NK-92 (cell line): ENCODE data around the gene FOXI2.

ENCODE experiments used
- DNase-seq: peaks from one replicate; lab custom pipeline; 2025; ENCODE audit not compliant: unreplicated experiment; lab: John Stamatoyannopoulos, UW

Gene FOXI2

DNA sequence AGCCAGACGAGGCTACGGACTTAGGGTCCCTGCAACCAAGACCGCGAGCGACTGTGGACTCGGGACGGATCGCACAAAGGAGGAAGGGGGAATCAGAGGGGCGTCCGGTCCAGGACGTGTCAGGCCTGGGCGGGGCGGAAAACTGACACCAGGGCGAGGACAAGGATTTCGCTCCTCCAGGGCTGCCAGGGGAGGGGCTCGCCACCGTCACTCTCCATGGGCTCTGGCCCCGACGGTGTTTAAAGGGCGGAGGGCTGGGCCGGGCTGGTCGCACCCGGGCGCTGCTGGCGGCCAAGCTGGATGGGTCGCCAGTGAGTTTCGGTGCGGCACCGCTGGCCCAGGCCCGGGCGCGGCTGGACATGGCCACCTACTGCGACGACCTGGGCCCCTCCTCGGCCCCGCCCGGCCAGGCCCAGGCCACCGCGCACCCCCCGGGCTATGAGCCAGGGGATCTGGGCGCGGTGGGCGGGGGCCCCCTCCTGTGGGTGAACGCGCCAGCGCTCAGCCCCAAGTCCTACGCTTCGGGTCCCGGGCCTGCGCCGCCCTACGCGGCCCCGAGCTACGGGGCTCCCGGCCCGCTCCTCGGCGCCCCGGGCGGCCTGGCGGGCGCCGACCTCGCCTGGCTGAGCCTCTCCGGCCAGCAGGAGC, at the start of gene FOXI2:
FOXI2 (plus strand) TSS at position 271 of the 648 bp plus-strand sequence; CDS start at position 360, 89 bp downstream.
- no peak for DNase-seq

DNA sequence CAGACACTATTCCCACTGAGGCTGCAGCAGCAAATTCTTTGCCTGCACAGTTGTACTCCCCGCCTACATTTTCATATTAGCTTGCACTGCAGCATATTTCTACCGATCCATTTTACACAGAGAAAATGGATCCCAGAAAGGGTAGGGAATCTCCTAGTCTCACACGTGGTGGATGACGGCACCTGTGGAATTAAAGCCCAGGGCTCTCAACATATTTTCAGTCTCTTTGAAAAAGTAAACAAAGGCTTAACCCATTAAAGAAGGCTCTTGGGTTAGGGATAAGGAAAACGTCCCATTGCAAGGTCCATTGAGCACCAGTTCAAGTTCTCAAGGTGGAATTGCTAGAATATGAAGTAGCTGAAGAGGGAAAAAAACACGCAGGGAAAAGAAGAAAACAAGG, 49.4 kb upstream of the FOXI2 start:
- no peak for DNase-seq

GRCh38 chr10:127690176-127690835, 46.7 kb upstream of the FOXI2 start:
- no peak for DNase-seq

DNA sequence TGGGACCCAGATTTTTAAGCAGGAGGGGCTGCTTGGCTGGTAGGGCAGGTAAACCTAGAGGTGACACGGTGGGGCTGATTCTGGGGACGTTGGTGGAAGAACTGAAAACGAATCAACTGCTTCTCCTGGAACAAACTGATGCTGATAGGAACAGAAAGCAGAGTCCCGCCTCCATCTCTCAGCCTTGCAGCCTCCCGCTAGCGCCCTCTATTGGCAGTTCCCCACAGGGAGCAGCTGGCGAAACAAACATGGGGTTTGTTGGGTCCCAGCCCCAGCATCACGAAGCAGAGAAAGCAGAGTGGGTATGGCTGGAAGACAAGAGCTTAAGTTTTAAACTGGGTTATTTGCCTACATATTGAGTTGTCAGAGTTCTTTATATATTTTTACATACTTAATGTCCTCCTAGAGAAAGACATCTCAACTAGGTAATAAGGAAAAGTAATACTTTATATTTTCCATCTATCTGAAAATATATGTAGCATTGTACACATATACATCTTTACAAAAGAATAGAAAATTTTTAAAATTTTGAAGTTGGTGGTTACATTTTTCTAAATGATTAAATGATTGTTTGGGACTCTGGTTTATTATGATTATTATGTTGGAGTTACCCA, 42.3 kb upstream of the FOXI2 start:
- DNase-seq = no peak

- no peak for DNase-seq
Observed at GRCh38 chr10:127695431-127695830, 41.6 kb upstream of the FOXI2 start.

DNA sequence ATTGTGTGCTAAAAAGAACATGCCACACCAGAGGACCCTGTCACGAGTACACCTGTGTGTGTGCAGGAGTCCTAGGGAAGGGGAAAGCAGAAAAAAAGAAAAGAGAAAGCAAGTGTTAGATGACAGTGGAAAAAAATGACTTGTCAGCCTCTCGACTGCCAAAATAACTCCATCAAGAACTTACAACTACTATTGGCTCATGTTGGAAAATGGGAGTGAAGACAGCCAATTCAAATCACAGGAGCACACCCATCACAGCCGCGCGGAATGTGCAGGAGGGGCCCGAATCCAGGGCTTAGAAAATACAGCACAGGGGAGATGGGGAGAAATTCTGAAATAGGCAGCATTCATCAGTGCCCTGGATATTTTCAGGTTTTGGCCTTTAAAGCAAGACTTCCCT, 38.1 kb upstream of the FOXI2 start:
- no peak for DNase-seq

- no peak for DNase-seq
Observed at GRCh38 chr10:127699311-127699710, 37.7 kb upstream of the FOXI2 start.

DNA sequence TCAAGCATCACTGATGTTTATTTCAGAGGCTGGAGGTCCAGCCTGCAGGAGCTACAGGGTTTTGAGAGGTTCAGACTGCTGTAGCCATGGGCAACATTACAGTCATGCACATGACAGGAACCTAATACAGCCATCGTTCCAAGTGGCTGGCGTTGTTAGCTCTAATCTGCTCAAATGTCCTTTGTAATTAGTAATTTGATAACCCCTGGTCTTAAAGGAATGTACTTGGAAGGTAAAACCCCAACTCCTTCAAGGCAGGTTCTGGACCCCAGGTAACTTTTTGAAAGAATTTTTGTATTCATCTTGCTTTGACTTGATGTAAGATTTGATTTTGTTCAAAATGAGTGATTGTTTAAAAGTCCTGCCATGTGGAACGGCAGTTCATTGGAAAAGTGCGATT, 34.7 kb upstream of the FOXI2 start:
- no peak for DNase-seq

- no peak for DNase-seq
Observed at GRCh38 chr10:127715249-127715648, 21.7 kb upstream of the FOXI2 start.

- DNase-seq = no peak
Observed at GRCh38 chr10:127715782-127716378, 21.1 kb upstream of the FOXI2 start.

- no peak for DNase-seq
Observed at GRCh38 chr10:127720142-127720541, 16.8 kb upstream of the FOXI2 start.

DNA sequence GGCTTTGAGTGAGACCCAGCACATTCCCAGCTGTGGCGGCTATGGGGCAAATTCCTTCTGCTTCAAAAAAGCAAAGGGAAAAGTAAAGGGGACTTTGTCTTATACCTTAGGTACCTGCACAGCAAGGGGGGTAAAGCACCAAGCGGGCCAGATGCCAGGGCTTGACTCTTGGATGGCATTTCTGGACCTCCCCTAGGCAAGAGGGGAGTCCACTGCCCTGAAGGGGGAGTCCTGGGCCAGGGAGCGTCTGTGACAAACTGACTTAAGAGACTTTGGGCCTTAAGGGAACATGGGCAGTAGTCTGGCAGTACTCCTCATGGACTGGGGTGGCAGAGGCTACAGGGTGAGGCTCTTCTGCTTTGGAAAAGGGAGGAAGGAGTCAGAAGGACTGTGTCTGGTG, 16.1 kb upstream of the FOXI2 start:
- DNase-seq = no peak

DNA sequence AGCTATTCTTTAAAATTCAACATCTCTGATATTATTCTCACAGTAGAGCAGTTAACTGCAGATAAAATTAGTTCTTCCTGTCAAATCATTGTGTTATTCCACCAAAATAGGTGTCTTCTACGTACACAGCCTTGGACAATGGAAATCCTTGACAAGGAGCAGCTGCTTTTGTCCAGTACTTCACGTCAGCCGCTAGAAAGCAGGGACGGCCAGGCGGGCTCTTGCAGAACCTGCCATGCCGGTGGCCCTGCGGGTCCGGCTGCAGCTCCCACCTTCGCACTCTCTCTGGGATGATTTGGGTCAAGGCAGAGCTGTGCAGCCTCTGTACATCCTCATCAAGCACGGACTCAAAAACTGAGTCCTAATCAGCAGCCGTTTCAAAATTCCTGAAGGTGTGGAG, 2.2 kb upstream of the FOXI2 start:
- no peak for DNase-seq

DNA sequence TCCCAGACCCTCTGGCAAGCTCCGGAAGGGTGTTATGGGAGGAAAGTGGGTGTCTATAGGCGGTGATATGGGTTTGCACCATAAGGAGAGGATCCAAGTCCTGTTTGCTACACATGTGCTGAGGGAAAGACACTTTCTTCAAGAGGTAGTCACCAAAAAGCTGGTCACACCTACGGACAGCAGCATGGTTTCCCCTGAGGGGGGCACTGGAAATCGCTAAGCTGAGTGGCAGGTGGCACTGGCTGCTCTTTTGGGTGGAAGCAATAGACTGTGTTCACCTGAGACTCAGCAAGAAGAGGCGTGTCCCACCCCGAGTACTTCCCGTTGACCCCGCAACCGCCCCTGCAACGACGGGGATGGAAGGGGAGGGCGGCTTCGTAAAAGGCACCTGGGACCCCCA, 1.8 kb upstream of the FOXI2 start:
- no peak for DNase-seq

DNA sequence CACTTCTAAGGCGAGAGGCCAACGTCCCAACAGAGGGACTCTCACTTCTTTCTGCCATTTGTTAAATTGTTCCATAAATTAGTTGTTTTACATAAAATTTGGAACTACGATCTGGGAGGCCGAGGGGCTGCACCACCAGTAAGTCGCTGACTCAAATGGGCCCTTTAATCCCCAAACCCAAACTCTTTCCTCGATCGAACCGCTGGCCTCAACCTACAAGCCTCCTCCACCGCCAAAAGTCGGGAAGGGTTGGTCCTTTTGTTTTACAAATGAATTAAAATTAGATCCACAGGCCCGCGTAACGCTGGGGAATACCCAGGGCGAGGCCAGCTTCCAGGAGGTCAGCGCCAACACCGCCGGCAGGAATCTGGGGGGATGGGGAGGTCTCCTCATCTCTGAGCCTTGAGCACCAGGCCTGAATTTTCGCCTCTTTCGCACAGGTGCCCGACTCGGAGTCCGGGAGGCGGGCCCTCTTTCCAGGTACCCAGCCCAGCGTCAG, 1.2 kb upstream of the FOXI2 start:
- DNase-seq = no peak

GRCh38 chr10:127736222-127736914, 617 bp upstream of the FOXI2 start:
- DNase-seq = no peak

DNA sequence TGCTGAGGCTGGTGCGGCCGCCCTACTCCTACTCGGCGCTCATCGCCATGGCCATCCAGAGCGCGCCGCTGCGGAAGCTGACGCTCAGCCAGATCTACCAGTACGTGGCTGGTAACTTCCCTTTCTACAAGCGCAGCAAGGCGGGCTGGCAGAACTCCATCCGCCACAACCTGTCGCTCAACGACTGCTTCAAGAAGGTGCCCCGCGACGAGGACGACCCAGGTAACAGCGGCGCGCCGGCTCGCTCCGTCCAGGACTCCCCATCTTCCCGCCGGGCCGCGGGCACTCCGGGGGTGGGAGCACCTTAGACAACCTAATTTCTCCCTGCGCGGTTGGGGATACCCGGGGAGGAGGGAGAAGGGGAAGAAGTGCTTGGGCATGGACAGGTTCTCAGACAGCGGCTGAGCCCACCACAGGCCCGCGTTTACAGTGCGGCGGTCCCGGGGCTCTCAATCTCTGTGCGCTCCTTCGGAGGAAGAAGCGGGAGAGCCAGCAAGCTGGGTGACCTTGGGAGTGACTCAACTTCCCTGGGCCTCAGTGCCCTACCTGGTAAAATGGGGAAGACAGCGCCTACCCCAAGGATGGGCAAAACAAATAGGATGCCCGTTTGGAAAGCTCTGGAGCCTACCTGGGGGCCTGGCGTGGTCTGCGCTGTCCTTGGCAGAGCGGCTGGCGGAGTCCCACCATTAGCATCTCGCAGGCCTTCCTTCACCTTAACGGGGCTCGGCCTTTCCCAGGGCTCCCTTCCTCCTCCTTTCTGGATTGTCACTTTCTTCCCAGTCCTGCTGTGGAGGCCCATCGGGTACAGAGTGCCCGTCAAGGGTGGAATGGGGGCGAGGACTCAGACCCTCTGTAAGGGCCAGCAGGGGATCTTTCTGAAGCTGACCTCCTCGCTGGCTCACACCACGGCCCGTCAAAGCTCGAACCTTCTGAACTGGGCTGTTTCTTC, 852 bp downstream of the FOXI2 start:
- DNase-seq = no peak

GRCh38 chr10:127738512-127739424, 1.8 kb downstream of the FOXI2 start:
- DNase-seq = no peak

DNA sequence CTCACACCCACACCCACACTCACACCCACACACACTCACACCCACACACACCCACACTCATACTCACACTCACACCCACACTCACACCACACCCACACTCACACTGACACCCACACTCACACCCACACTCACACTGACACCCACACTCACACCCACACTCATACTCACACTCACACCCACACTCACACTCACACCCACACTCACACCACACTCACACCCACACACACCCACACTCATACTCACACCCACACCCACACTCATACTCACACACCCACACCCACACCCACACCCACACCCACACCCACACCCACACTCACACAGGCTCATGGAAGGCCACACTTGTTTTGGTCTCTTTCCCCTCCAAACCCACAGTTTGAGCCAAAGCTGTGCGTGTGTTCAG, 2.9 kb downstream of the FOXI2 start:
- DNase-seq = no peak
